ENCODE data around the gene GNE.

Gene GNE

DNA sequence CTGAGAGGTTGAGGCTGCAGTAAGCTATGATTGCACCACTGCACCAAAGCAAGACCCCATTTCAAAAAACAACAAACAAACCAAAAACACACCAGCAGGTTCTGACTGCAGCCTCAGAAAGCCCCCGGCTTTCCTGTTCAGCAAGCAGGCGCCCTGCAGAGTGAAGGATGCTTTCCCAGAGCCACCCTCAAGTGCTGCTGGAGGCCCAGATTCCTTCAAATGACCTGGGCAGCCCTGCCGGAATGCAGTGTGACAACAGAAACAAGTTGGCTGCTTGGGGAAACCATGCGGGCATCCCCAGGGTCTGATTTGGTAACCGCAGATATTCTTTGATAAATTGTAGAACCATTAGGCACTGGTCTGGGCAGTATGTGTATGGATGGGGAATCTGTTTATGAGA lies 35.7 kb upstream of the GNE start:
- TF ChIP-seq, protein P1, sequence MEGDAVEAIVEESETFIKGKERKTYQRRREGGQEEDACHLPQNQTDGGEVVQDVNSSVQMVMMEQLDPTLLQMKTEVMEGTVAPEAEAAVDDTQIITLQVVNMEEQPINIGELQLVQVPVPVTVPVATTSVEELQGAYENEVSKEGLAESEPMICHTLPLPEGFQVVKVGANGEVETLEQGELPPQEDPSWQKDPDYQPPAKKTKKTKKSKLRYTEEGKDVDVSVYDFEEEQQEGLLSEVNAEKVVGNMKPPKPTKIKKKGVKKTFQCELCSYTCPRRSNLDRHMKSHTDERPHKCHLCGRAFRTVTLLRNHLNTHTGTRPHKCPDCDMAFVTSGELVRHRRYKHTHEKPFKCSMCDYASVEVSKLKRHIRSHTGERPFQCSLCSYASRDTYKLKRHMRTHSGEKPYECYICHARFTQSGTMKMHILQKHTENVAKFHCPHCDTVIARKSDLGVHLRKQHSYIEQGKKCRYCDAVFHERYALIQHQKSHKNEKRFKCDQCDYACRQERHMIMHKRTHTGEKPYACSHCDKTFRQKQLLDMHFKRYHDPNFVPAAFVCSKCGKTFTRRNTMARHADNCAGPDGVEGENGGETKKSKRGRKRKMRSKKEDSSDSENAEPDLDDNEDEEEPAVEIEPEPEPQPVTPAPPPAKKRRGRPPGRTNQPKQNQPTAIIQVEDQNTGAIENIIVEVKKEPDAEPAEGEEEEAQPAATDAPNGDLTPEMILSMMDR (IDR thresholded peaks at IDR 0.05; ENCODE audit: low read depth, low read length): no peak
- H3K4me3 ChIP-seq (replicated peaks in 1 of 2; ENCODE audit: low read depth in 2 of 2, low read length in 2 of 2): no peak overlapping the region
- no peak for DNase-seq (ENCODE audit: low read depth in 2 of 2)

GRCh38 chr9:36293171-36293570 lies 34.9 kb upstream of the GNE start:
- H3K4me3 ChIP-seq (replicated peaks in 1 of 2; ENCODE audit: low read depth in 2 of 2, low read length in 2 of 2): no peak overlapping the region
- DNase-seq (ENCODE audit: low read depth in 2 of 2): no peak
- TF ChIP-seq, protein P1 (IDR thresholded peaks at IDR 0.05; ENCODE audit: low read depth, low read length): no peak

- TF ChIP-seq, protein P1 (IDR thresholded peaks at IDR 0.05; ENCODE audit: low read depth, low read length): no peak
- no peak overlapping the region for H3K4me3 ChIP-seq (replicated peaks in 1 of 2; ENCODE audit: low read depth in 2 of 2, low read length in 2 of 2)
- DNase-seq (ENCODE audit: low read depth in 2 of 2): no peak
Observed at GRCh38 chr9:36292641-36293040, 34.4 kb upstream of the GNE start.

GRCh38 chr9:36290996-36291395 lies 32.7 kb upstream of the GNE start:
- no peak for DNase-seq (ENCODE audit: low read depth in 2 of 2)
- no peak overlapping the region for H3K4me3 ChIP-seq (replicated peaks in 1 of 2; ENCODE audit: low read depth in 2 of 2, low read length in 2 of 2)
- TF ChIP-seq, protein P1 (IDR thresholded peaks at IDR 0.05; ENCODE audit: low read depth, low read length): no peak

GRCh38 chr9:36289836-36290435 lies 31.7 kb upstream of the GNE start:
- no peak overlapping the region for H3K4me3 ChIP-seq (replicated peaks in 1 of 2; ENCODE audit: low read depth in 2 of 2, low read length in 2 of 2)
- no peak for DNase-seq (ENCODE audit: low read depth in 2 of 2)
- TF ChIP-seq, protein P1 (IDR thresholded peaks at IDR 0.05; ENCODE audit: low read depth, low read length): no peak

DNA sequence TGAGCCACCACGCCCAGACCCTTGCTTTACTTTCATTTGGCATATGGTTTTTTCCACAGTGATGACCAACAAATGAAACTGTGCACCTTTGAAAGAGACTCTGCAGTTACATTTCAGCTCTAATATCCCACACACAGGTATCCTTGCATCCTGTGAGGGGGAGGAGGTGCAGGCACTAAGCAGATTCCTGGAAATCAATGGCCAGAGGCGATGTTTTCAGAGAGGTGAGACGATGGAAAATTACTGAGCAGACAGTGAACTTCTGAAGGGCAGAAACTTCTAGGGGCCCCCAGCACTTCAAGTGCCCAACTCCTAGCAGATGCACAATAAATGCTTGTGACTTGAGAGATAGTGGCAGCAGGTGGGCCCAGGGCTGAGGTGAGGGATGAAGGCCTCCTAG lies 29.8 kb upstream of the GNE start:
- TF ChIP-seq, protein P1 (IDR thresholded peaks at IDR 0.05; ENCODE audit: low read depth, low read length): no peak
- no peak for DNase-seq (ENCODE audit: low read depth in 2 of 2)
- H3K4me3 ChIP-seq (replicated peaks in 1 of 2; ENCODE audit: low read depth in 2 of 2, low read length in 2 of 2): no peak overlapping the region

- DNase-seq (ENCODE audit: low read depth in 2 of 2): no peak
- H3K4me3 ChIP-seq (replicated peaks in 1 of 2; ENCODE audit: low read depth in 2 of 2, low read length in 2 of 2): no peak overlapping the region
- TF ChIP-seq, protein P1 (IDR thresholded peaks at IDR 0.05; ENCODE audit: low read depth, low read length): no peak
Observed at GRCh38 chr9:36286388-36286787, 28.1 kb upstream of the GNE start.

Data from cardiac fibroblast (primary cell).